BE2C (cell line): ENCODE measurements around the gene ARPC5L. TPM values are rescaled to one million over a fixed set of nuclear protein-coding genes. Genes with fewer than 3 reads are reported as not detected.

Experiments
- DNase-seq: peaks from one replicate; pipeline ENCODE4 v3.0.0-alpha.2; 2020
- H3K27me3 ChIP-seq: fragments of 250-450 bp; sonication (Bioruptor Pico); 2 replicates; pipeline ENCODE4 v1.5.1; 2020; ENCODE audit warnings: mild to moderate bottlenecking
- H3K36me3 ChIP-seq: fragments of 250-450 bp; sonication (Bioruptor Pico); 2 replicates; pipeline ENCODE4 v1.5.1; 2020; ENCODE audit warnings: mild to moderate bottlenecking
- H3K4me1 ChIP-seq: fragments of 250-450 bp; sonication (Bioruptor Pico); 2 replicates; pipeline ENCODE4 v1.5.1; 2020
- H3K4me3 ChIP-seq: 2 replicates; pipeline ENCODE4 v1.5.1; 2011; ENCODE audit warnings: low read depth, low read length
- H3K9me3 ChIP-seq: fragments of 250-450 bp; sonication (Bioruptor Pico); 2 replicates; pipeline ENCODE4 v1.5.1; 2020
- CTCF ChIP-seq: IDR thresholded peaks from 2 replicates; pipeline ENCODE4 v1.5.1; 2012; ENCODE audit warnings: mild to moderate bottlenecking, low read depth, low read length
- polyA plus RNA-seq: library from polyadenylated mRNA; unstranded; fragments of >200 nt; gene quantifications from one replicate; pipeline ENCODE4 v1.2.1, GENCODE V29; 2012; ENCODE audit warnings: low read depth, missing spikeins; ENCODE audit not compliant: insufficient read length, insufficient read depth

ARPC5L gene
- 121 TPM for polyA plus RNA-seq

GRCh38 chr9:124861342-124862229 lies at the start of gene ARPC5L, which contains the start of gene RPL35:
TSS of gene ARPC5L (plus strand) at chr9:124862130. CDS start at chr9:124869291, 7,161 bp downstream.
TSS of gene RPL35 (minus strand) at chr9:124861957. CDS start at chr9:124861912, 45 bp downstream.
- H3K4me3 ChIP-seq = peak within 1 kb of the TSS; percentile 93
- H3K36me3 ChIP-seq = peaks cover 49% of the 10 kb centered on the region
- no peak for TF ChIP-seq CTCF
- DNase-seq = peak; percentile 97
- H3K9me3 ChIP-seq = no peaks in the 10 kb centered on the region
- H3K4me1 ChIP-seq = no peaks in the 10 kb centered on the region
- no peaks in the 10 kb centered on the region for H3K27me3 ChIP-seq

GRCh38 chr9:124812441-124812876 lies 49.5 kb upstream of the ARPC5L start:
- no peaks in the 10 kb centered on the region for H3K36me3 ChIP-seq
- no peaks in the 10 kb centered on the region for H3K27me3 ChIP-seq
- DNase-seq = peak; percentile 32
- no peak overlapping the region for H3K4me3 ChIP-seq
- H3K4me1 ChIP-seq = no peaks in the 10 kb centered on the region; the same call in 1 of the 2 replicates
- H3K9me3 ChIP-seq = no peaks in the 10 kb centered on the region
- TF ChIP-seq CTCF = no peak

- TF ChIP-seq CTCF = no peak
- no peak for DNase-seq
- H3K4me1 ChIP-seq = no peaks in the 10 kb centered on the region; the same call in 1 of the 2 replicates
- no peaks in the 10 kb centered on the region for H3K27me3 ChIP-seq
- H3K36me3 ChIP-seq = no peaks in the 10 kb centered on the region
- no peaks in the 10 kb centered on the region for H3K9me3 ChIP-seq
- no peak overlapping the region for H3K4me3 ChIP-seq
Measured at GRCh38 chr9:124813041-124813440, 48.9 kb upstream of the ARPC5L start.

GRCh38 chr9:124813501-124814163 lies 48.3 kb upstream of the ARPC5L start:
- no peak for TF ChIP-seq CTCF
- no peak for DNase-seq
- Histone ChIP-seq H3K36me3 (no peaks in the 10 kb centered on the region), H3K4me1 (no peaks in the 10 kb centered on the region; the same call in 1 of the 2 replicates), H3K27me3 (no peaks in the 10 kb centered on the region), H3K9me3 (no peaks in the 10 kb centered on the region), H3K4me3 (no peak overlapping the region)

GRCh38 chr9:124814164-124814535 lies 47.8 kb upstream of the ARPC5L start:
- Histone ChIP-seq H3K9me3 (no peaks in the 10 kb centered on the region), H3K27me3 (no peaks in the 10 kb centered on the region), H3K4me3 (no peak overlapping the region), H3K36me3 (no peaks in the 10 kb centered on the region), H3K4me1 (peaks cover 4% of the 10 kb centered on the region)
- no peak for TF ChIP-seq CTCF
- no peak for DNase-seq
